Esophagus muscularis mucosa (tissue), 4 donors: Measurements from ENCODE around the gene FBXL5. TPM values are rescaled to one million over a fixed set of nuclear protein-coding genes. Genes with fewer than 3 reads are reported as not detected.
A peak's percentile ranks its signal among the peaks of the same experiment; 100 is the strongest.

Source experiments
- DNase-seq: peaks from one replicate; pipeline ENCODE4 v3.0.0-alpha.2; 2017; ENCODE audit errors: extremely low spot score
- H3K27ac ChIP-seq, 4 donors: fragments of 200-600 bp; sonication (generic); replicated peaks in 1 of 4; 1 replicate in 3 of 4; 2 replicates in 1 of 4; pipeline ENCODE4 v1.5.1; 2016 to 2019; ENCODE audit warnings: mild to moderate bottlenecking in 1 of 4
- H3K27me3 ChIP-seq, 4 donors: fragments of 200-600 bp; sonication (generic); one replicate each; pipeline versions ENCODE4 v1.5.1 to v1.6.0; 2016 to 2019
- H3K36me3 ChIP-seq, 4 donors: fragments of 200-600 bp; sonication (generic); one replicate each; pipeline ENCODE4 v1.5.1; 2016 to 2019
- H3K4me1 ChIP-seq, 4 donors: fragments of 200-600 bp; sonication (generic); one replicate each; pipeline ENCODE4 v1.5.1; 2016 to 2019
- H3K4me3 ChIP-seq, 4 donors: fragments of 200-600 bp; sonication (generic); 1 replicate in 2 of 4; 2 replicates in 2 of 4; pipeline ENCODE4 v1.5.1; 2016 to 2019; ENCODE audit warnings: mild to moderate bottlenecking in 4 of 4, moderate library complexity in 1 of 4
- H3K9me3 ChIP-seq, 4 donors: fragments of 200-600 bp; sonication (generic); 1 replicate in 3 of 4; 2 replicates in 1 of 4; pipeline ENCODE4 v1.5.1; 2016 to 2019
- CTCF ChIP-seq, 3 experiments: fragments of 200-600 bp in 2 of 3; fragments of 450-650 bp in 1 of 3; sonication (generic) in 2 of 3; IDR thresholded peaks; one replicate each; pipeline ENCODE4 v1.5.1; 2017 to 2019; ENCODE audit warnings: antibody characterized with exemption in 3 of 3, mild to moderate bottlenecking in 2 of 3, moderate library complexity in 1 of 3
- EP300 ChIP-seq: sonication (generic); formaldehyde crosslinking; IDR thresholded peaks from one replicate; pipeline ENCODE4 v1.6.1; 2017; ENCODE audit warnings: antibody characterized with exemption
- POLR2A ChIP-seq: fragments of 450-650 bp; IDR thresholded peaks from one replicate; pipeline ENCODE4 v1.6.1; 2017; ENCODE audit warnings: antibody characterized with exemption, moderate library complexity, mild to moderate bottlenecking, low read depth
- POLR2AphosphoS5 ChIP-seq, 2 donors: sonication (generic); formaldehyde crosslinking; IDR thresholded peaks; one replicate each; pipeline ENCODE4 v1.6.1; 2017; ENCODE audit warnings: antibody characterized with exemption in 2 of 2
- WGBS: methylation state at CpG from one replicate; pipeline ENCODE4 v1.1.5; 2018; 5-methylcytosine and 5-hydroxymethylcytosine counted together
- intact Hi-C: fragments of 100-400 bp; cut with DNase I; formaldehyde crosslinking; loops from one replicate; pipeline ENCODE4 v1.15.1; 2023
- total RNA-seq, 4 donors: library from RNA; depleted of rRNA; stranded (reverse); fragments of >200 nt; gene quantifications; one replicate each; pipeline versions ENCODE4 v1.1.0 to v1.2.1, GENCODE V29; 2016

FBXL5 gene
- total RNA-seq, 4 donors from 2014 or later: 67.8 to 141 (median 140) TPM

- Histone ChIP-seq H3K9me3 (no peaks in the 10 kb centered on the region), H3K4me3 (peak overlapping the region; percentile 66 to 76 (median 74)), H3K36me3 (peaks cover 0 to 4% (median under 1%) of the 10 kb centered on the region in 4 donors), H3K4me1 (peaks cover 14 to 33% (median 31%) of the 10 kb centered on the region in 4 donors), H3K27ac (peak overlapping the region; percentile 87 to 93 (median 92)), H3K27me3 (no peaks in the 10 kb centered on the region)
- WGBS: 2% methylated on average over 10 of the region's 14 CpGs
- no peak for TF ChIP-seq POLR2AphosphoS5 (IDR thresholded peaks at IDR 0.05)
- no peak for TF ChIP-seq POLR2A
- no peak for DNase-seq
- intact Hi-C loops: no loop called here
Measured at GRCh38 chr4:15681067-15681371, 25.9 kb upstream of the FBXL5 start.

GRCh38 chr4:15677507-15677988 is 22.4 kb upstream of the FBXL5 start:
- no peaks in the 10 kb centered on the region for H3K9me3 ChIP-seq
- no peak for TF ChIP-seq EP300
- TF ChIP-seq POLR2A: no peak
- TF ChIP-seq POLR2AphosphoS5 (IDR thresholded peaks at IDR 0.05): no peak
- TF ChIP-seq CTCF (IDR thresholded peaks at IDR 0.05): no peak
- intact Hi-C loops: no loop called here
- no peak for DNase-seq
- H3K36me3 ChIP-seq: no peaks in the 10 kb centered on the region
- H3K27me3 ChIP-seq: no peaks in the 10 kb centered on the region
- no peak overlapping the region for H3K4me3 ChIP-seq
- 100% methylated on average over 2 of the region's 2 CpGs for WGBS
- peaks cover 6 to 11% (median 10%) of the 10 kb centered on the region in 4 donors for H3K4me1 ChIP-seq
- H3K27ac ChIP-seq: no peak overlapping the region

GRCh38 chr4:15676899-15677298 is 21.7 kb upstream of the FBXL5 start:
- no peaks in the 10 kb centered on the region for H3K36me3 ChIP-seq
- no peak for DNase-seq
- H3K9me3 ChIP-seq: no peaks in the 10 kb centered on the region
- H3K27me3 ChIP-seq: no peaks in the 10 kb centered on the region
- H3K27ac ChIP-seq: no peak overlapping the region
- peaks cover 5 to 7% (median 6%) of the 10 kb centered on the region in 4 donors for H3K4me1 ChIP-seq
- intact Hi-C loops: no loop called here
- H3K4me3 ChIP-seq: no peak overlapping the region
- TF ChIP-seq EP300 (no peak), POLR2AphosphoS5 (IDR thresholded peaks at IDR 0.05) (no peak), POLR2A (no peak), CTCF (IDR thresholded peaks at IDR 0.05) (no peak)
- 92% methylated on average over 6 of the region's 6 CpGs for WGBS

GRCh38 chr4:15676039-15676438 is 20.9 kb upstream of the FBXL5 start:
- intact Hi-C loops: no loop called here
- H3K4me1 ChIP-seq: peaks cover 2 to 3% (median 3%) of the 10 kb centered on the region in 4 donors

GRCh38 chr4:15675356-15675755 is 20.2 kb upstream of the FBXL5 start:
- no peaks in the 10 kb centered on the region for H3K36me3 ChIP-seq
- intact Hi-C loops: no loop called here
- no peak for DNase-seq
- H3K27me3 ChIP-seq: no peaks in the 10 kb centered on the region
- TF ChIP-seq POLR2A (no peak), EP300 (no peak), CTCF (IDR thresholded peaks at IDR 0.05) (no peak), POLR2AphosphoS5 (IDR thresholded peaks at IDR 0.05) (no peak)
- no peak overlapping the region for H3K4me3 ChIP-seq
- WGBS: 95% methylated on average over 3 of the region's 3 CpGs
- no peak overlapping the region for H3K27ac ChIP-seq
- H3K4me1 ChIP-seq: no peaks in the 10 kb centered on the region
- no peaks in the 10 kb centered on the region for H3K9me3 ChIP-seq

More at GRCh38 chr4:15676039-15676438, 20.9 kb upstream of the FBXL5 start:
- TF ChIP-seq POLR2AphosphoS5 (IDR thresholded peaks at IDR 0.05): no peak
- no peak for TF ChIP-seq POLR2A
- TF ChIP-seq CTCF (IDR thresholded peaks at IDR 0.05): no peak
- Histone ChIP-seq H3K36me3 (no peaks in the 10 kb centered on the region), H3K27me3 (no peaks in the 10 kb centered on the region), H3K4me3 (no peak overlapping the region), H3K27ac (no peak overlapping the region), H3K9me3 (no peaks in the 10 kb centered on the region)
- 95% methylated on average over 1 of the region's 1 CpG for WGBS
- DNase-seq: no peak
